ENCODE data around the gene ABCG2.
"Not testable (repeated sequence)": the region's sequence is repeated elsewhere in the genome, so short reads cannot be mapped to it uniquely, and the experiment has no call there.

Gene ABCG2

DNA sequence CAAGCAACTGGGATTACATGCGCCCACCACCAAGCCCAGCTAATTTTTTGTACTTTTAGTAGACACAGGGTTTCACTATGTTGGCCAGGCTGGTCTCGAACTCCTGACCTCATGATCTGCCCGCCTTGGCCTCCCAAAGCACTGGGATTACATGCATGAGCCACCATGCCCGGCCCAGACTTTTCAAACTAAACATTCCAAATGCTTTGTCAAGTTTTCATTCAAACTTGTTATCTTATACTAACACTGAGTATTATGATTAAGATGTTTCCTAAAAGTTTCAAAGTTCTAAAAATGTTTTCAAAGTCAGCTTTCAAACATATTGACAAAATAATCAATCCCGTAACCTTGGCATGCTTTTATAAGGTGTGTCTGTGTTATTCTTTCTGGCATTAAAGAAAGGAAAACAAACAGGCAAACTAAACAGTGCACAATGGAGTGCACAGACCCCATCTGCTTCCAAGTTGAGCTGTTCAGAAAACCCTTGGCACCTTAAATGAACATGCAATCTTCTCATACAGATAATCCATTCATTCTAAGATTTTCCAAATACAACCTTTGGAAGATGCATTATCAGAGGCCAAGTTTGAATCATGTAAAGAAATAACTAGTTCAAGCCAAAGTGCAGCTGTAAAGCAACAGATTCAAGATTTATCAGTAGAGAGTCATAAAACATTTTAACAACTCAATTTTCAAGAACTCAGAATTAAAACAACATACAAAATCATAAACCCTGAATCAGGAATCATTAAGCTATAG lies 49.1 kb downstream of the ABCG2 start:
- DNase-seq = no peak

DNA sequence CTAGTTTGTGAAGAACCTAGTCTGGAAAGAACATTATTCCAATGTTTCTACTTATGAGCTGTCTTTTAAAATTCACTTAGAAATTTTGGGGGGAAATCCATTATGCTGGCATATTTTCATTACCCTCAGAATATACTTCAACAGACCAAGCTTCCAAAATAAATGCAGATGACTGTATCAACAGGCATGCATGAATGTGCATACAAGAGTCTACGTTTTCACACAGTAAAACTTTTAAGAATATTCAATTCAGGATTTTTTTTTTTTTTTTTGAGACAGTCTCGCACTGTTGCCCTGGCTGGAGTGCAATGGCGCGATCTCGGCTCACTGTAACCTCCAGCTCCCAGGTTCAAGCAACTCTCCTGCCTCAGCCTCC lies 49.7 kb downstream of the ABCG2 start:
- no peak for DNase-seq

DNA sequence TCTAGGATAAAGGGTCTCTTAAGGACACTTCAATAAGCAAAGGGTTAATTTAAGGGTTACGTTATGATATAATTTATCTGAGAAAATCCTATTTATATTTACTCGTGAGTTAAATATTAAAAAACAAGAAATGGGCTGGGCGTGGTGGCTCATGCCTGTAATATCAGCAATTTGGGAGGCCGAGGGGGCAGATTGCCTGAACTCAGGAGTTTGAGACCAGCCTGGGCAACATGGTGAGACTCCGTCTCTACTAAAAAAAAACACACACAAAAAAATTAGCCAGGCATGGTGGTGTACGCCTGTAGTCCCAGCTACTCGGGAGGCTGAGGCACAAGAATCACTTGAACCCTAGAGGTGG lies 50.4 kb downstream of the ABCG2 start:
- not testable (repeated sequence) for DNase-seq

DNA sequence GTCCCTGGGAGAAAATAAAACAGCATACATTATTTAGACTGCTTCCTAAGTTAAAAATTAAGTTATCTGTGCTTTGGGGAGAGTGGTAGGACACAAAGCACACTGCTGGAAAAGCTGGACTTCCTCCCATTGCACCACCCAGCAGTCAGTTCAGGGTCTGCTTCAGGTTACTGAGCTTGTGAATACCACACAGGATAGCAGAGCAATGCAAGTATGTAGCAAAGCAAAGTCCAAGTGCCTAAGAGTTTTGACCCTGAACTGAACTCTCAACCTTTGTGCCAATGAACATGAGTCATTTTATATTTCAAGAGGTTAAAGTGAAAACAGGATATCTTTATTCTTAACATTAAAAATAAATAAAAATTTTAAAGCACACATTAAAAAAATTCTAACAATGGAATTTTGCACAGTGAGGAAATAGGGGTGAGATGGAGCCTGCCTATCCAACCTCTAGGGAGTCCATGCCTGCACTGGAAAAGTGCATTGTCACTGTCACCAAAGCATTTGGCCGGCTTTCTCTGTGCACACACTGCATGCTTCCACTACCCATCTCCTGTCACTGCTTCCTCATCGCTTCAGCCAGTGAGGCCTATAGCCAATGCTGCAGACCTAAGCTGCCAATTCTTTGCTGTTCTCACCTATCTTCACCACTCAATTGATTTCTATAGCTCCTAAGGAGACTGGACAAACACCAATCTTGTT lies 50.9 kb downstream of the ABCG2 start:
- DNase-seq = no peak

DNA sequence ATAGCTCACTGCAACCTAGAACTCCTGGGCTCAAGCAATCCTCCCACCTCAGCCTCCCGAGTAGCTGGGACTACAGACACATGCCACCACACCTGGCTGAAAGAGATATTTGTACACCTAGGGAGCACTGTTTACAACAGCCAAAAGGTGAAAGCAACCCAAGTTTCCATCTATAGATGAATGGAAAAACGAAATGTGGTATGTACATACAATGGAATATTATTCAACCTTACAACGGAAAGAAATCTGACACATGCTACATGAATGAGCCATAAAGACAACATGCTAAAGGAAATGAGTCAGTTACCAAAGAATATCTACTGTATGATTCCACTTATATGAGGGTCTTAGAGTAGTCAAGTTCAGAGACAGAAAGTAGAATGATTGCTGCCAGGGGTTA lies 52.2 kb downstream of the ABCG2 start:
- no peak for DNase-seq

DNA sequence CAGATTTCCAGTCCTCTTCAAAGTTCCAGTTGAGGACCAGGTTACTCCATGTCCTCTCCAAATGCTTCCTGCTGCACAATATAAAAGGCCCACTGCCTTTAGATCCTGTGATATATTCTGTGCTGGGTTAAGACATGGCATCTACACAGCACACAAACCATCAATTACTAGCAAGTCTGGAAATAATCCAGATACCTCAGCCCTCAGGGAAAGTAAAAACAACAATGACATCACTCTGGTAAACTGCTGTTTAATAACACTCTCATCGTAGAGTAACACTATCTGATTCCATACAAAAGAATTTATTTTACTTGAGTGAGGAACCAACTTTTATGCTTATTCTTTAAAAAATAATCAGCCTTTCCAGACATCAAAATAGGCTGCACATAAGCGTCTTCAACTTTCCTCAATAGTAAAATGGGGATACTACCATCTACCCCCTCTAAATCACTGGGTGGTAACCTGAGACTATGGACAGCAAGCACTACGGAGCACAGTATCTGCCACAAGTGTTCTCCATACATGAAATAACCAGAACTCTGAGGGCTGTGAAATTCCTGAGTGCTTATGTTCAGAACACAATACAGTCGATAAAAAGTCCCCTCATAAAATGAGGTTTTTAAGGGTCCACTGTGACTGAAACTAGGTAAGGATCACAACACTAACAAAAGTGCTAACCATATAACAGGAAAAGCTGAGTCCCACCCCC lies 53.4 kb downstream of the ABCG2 start:
- no peak for DNase-seq

DNA sequence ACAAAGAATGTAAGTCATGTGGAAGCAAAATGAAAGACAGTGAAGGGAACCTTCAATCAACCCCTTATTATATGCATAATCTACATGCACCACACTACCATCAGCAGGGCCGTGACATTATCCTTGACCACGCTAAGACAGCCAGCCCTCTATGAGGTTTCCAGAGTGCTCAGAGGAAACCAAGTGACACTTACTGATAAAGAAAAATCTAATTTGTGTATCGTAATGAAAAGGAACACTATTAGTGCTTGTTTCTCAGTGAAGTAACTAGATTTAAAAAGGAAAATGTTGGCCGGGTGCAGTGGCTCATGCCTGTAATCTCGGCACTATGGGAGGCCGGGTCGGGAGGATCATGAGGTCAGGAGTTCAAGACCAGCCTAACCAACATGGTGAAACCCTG lies 56.4 kb downstream of the ABCG2 start:
- DNase-seq = no peak

DNA sequence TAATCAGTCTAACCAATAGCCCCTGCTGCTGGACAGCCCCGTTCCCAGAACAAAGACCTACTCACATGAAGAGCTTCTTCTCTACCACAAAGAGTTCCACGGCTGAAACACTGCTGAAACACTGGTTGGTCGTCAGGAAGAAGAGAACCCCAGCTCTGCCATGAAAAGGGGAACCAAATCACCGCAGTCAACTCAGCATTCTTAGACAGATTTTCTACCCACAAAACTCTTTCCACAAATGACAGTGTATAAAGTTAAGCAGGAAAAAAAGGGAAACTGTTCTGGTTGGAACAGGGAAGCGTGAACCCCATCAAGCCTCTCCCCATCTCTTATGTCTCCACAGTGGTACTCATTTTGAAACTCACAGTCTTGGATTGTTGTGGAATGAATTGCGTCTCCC lies 57.3 kb downstream of the ABCG2 start:
- DNase-seq = no peak

DNA sequence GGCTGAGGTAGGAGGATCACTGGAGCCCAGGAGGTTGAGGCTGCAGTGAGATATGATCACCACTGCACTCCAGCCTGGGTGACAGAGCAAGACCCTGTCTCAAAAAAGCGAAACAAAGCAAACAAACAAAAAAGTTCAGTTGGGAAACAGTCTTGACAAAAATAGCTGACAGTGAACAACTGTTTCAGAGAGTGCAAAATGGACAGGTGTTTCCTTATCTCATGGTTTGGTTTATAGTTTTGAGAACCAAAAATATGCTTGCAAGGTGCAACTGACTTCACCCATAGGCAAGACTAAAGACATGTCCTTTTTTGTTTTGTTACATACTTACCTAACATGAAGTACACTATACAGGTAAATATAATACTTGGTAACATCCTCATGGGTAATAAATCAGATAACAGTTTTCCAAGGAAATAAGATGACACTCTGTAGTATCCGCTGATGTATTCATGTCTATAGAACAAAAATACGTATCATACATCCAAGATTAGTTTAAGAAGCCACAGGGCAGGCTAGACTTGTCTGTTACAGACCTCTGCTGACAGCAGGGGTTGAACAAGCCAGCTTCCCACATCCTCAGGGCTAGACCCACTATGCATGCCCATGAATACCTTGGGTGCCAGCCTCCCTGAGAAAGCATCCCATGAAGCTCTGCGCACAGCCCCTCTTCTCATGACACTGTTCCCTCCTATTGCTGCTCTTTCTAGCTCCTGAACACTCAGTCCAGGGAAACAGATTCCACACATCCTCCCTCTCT lies 59.3 kb downstream of the ABCG2 start:
- no peak for DNase-seq

DNA sequence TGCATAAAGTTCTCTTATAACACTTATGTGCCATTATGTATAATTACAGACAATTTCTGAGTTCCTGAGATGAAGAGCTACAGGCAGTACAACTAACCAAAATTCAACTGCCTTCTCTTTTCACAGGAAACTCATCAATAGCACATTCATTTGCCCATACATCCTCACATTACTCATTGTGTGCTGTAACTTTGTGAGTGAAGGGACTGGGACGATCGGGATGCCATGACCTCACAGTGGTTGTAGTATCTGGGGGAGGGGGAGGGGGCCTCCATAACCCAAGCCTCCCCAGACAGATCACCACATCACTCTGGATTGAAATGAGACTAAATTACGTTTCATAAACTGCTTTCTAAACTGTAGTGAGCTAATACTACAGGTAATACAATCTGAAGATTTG lies 60.7 kb downstream of the ABCG2 start:
- DNase-seq = no peak

DNA sequence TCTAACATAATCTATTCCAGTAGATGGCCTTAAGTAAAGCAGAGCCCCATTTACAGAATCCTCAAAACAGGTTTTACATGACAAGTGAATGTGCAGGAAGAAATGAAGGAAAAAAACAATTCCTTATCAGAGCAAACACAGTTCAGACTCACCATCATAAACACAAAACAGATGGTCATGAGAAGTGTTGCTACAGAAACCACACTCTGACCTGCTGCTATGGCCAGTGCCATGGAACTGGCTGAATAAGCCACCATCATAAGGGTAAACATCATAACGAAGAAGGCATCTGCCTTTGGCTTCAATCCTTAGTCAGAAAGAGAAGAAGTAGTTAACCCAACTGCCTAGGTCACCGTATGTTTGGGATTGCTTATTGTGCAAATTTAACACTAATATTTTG lies 61.1 kb downstream of the ABCG2 start:
- DNase-seq = no peak

DNA sequence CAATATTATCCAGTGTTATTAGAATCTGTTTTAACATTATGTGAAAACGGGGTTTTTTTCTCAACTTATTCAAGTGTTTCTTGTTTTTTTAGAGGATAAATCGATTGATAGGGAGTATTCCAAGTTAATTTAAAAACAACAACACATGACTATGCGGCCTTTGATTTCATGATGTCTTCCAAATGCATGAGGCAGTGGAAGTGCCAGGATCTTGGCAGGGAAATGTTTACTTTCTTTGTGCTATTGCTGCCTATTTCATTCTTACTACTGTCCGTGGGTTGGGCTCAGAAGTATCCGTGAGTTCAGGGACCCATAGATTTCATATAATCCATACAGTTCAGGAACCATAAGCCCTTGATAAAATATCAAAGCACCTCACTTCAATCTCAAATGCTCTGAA lies 64.6 kb downstream of the ABCG2 start:
- DNase-seq = no peak

DNA sequence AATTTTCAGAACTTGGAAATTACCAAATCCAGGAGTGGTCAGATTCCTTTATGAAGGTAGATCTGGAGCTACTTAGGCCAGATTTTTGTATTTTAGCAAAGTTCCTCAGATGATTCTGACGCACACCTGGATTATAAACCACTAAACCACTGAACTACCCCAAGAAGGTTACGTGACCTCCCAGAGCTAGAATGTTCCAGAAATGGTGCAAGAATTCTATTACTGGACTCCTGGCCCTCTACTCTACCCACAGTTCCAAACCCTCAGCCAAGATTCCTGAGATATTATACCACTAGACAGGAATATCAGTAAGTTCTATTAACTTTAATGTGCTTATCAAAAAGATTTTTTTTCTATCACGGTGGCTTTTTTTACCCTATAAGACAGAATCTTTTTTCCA lies 67.1 kb downstream of the ABCG2 start:
- DNase-seq = no peak

DNA sequence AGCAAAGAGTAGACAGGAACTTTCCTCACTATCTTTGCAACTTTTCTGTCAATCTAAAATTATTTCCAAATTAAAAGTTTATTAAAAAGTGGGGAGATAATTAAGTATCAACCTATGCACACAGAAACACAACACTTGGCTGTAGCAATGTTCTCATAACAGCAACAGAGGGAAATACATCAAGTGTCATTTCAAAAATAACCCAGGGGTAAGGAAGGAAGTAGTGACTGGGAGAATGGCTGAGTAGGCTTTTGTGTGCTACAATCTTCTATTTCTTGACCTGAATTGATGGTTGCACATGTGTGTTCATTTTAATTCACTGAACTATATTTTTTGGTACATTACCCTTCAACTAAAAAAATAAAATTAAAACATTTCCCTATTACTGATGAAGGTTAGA lies 67.5 kb downstream of the ABCG2 start:
- no peak for DNase-seq

DNA sequence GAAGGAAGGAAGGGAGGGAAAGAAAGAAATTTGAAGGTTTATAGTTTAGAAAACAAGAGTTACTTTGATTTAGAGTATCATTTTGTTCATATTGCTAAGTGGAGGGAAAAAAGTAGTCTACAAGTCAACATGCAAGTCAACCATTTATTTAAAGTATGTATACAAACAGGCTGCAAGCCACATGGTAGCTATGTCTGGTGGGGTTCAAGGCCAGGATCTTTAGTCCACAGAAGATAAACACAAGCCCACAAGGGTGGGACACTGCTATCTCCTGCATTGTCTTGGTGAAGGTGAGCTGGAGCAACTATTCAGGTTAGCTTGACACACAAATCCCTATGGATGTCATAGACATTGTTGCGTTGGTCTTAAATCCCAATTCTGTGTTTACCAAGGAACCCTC lies 71.4 kb downstream of the ABCG2 start:
- no peak for DNase-seq

DNA sequence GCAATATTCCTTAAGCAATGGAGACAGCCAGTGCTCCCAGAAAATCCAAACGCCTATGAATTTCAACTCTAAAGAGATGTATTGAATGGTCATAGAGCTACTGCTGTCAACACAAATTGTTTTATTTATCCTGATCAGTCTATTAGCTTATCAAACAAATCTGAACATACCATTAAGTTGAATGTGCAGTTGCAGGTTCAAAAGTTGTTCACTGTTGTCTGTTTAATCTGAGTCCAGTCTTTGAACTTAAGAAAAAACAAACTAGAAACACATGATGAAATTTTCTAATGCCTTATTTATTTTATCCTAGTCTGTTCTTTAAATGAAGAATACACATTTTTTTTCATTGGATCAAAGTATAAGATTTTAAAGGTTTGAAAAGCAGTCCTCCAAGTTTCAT lies 77.8 kb downstream of the ABCG2 start:
- DNase-seq = no peak

DNA sequence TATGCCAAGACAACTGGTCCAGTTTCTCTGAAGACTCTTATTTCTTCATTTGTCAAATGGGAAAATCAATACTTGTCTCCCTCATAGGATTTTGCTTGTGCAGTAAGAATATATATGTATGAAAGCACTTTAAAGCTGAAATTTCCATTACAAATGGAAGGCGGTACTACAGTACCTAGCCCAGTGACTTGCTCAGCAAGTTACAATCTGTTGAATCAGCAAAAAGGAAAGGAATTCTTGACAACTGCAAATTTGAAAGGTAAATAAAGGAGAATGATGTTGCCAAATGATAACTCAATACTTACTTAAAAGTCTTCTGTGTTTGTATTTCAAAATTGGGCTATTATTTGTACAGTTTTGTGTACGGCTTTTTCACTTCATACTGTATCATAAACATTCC lies 79.9 kb downstream of the ABCG2 start:
- no peak for DNase-seq

DNA sequence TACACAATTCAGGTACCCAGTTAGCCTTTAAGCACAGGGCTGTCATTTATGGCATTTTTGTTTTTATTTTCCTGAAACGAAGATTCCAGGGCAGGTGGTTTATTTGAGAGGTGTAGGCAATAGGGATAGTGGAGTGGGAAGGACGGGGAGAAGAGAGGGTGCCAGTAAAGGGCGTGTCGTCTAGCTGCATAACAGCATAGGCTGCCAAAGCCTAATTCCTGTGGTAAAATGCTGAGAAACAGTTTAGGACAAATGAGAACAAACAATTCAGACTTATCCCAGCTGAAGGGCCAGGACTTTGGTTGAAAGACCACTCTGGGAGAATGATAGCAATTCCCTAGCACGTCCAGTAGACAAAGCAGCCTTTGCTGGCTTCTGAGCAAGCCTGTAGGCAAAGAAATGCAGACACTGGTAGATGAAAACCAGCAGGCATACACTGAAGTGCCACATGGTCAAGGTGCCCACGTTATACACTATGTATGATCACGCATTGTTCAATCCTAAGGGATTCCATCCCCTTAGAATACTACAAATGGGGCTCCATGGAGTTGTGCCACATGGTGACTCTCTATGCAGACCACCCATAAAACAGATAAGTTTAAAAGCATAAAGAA lies 80.4 kb downstream of the ABCG2 start:
- no peak for DNase-seq

DNA sequence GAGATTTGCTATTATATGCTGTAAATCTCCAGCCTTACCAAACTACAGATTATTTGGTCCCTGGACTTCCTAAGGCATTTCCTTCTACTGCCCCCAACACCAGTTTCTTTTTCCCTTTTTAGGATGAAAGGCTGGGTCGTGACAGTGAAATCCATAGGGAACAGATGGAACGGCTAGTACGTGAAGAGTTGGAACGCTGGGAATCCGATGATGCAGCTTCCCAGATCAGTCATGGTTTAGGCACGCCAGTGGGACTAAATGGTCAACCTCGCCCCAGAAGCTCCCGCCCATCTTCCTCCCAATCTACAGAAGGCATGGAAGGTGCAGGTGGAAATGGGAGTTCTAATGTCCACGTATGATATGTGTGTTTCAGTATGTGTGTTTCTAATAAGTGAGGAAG lies 83.1 kb downstream of the ABCG2 start:
- DNase-seq = no peak

DNA sequence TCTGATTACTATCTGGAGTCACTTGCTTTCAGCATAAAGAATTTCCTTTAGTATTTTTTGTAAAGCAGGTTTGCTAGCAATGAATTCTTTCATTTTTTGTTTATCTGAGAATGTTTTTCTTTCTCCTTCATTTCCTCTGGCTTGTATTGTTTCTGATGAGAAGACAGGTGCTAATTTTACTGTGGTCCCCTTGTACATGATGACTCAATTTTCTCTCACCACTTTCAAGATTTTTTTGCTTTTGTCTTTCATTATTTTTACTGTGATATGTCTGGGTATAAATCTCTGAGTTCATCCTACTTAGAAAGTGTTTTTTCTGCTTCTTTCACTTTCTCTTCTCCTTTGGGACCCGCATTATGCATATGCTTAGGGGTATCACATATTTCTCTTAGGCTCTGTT lies 88.4 kb downstream of the ABCG2 start:
- no peak for DNase-seq

DNA sequence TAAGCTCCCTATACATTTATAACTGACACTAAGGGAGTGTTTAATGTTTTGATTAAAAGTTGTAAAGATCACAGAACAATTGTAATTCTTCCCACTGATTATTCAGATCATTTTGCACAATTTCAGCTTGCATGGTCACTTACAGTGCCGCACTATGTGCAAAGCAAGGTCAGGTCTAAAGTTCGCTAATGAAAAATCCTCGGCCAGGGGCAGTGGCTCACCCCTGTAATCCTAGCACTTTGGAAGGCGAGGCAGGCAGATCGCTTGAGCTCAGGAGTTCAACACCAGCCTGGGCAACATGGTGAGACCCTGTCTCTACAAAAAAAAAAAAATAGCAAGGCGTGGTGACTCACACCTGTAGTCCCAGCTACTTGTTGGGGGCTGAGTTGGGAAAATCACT lies 94.0 kb downstream of the ABCG2 start:
- no peak for DNase-seq

DNA sequence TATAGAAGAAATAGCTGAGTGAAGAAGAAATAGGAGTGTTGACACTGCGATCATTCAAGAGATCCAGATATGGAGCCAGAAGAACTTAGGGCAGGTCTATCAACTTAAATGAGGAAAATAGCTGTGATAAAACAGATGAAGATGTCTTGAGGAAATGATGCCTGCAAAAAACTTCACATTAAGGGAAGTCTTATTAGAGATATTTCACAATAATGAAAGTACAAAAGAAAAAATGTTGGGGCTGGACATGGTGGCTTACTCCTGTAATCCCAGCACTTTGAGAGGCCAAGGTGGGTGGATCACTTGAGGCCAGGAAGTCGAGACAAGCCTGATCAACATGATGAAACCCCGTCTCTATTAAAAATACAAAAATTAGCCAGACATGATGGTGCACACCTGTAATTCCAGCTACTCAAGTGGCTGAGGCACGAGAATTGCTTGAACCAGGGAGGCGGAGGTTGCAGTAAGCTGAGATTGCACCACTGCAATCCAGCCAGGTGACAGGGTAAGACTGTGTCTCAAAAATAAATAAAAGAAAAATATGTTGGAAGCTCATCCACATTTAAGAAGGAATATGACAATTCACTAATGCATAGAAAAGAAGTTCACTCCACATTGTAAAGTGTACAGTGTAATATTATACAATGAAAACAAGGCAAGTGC lies 94.7 kb downstream of the ABCG2 start:
- DNase-seq = no peak

DNA sequence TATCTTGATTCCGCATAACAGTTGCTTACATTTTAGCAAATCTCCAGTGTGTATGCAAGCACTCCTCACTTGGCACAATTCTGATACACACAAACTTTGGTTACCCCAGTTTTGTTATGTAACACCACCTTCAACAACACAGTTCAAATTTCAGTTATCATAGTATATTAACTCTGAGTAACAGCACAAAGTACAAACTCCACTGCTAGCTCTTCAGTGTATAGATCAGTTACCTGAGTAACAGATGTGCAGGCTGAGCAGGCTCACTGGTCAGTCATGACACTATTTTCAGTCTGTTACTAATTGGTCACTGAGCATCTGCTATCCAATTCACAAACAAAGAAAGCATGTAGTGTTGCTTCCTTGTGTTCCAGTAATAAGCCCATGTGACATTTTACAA lies 95.6 kb downstream of the ABCG2 start:
- no peak for DNase-seq

All from GOT3 (cell line).